ENCODE results near the gene KRTAP6-3.

DNA sequence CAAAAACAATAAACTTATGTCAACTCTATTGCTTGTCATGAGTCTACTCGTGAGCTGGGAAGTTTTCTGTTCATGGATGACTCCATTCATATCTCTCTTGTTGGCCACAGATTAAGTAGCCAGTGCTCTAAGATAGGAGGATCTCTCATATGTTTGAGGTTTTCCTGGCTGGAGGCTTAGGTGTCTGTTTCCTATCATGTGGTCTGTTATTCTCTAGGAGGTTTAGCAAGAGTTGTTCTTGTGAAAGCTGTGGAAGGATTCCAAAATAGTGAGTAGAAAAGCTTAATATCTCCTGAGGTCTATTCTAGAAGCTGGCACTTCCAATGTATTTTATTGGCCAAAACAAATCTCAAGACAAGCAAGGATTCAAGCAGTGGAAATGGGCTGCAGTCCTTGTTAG lies 37.0 kb downstream of the KRTAP6-3 start:
- TF ChIP-seq, protein P1, sequence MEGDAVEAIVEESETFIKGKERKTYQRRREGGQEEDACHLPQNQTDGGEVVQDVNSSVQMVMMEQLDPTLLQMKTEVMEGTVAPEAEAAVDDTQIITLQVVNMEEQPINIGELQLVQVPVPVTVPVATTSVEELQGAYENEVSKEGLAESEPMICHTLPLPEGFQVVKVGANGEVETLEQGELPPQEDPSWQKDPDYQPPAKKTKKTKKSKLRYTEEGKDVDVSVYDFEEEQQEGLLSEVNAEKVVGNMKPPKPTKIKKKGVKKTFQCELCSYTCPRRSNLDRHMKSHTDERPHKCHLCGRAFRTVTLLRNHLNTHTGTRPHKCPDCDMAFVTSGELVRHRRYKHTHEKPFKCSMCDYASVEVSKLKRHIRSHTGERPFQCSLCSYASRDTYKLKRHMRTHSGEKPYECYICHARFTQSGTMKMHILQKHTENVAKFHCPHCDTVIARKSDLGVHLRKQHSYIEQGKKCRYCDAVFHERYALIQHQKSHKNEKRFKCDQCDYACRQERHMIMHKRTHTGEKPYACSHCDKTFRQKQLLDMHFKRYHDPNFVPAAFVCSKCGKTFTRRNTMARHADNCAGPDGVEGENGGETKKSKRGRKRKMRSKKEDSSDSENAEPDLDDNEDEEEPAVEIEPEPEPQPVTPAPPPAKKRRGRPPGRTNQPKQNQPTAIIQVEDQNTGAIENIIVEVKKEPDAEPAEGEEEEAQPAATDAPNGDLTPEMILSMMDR (conservative IDR thresholded peaks at IDR 0.05 in 1 of 2, IDR thresholded peaks at IDR 0.05 in 1 of 2; ENCODE audit: extremely low read depth in 1 of 2, insufficient read depth in 1 of 2, low read depth in 1 of 2, low read length in 2 of 2), result no peak
- TF ChIP-seq EZH2 (IDR thresholded peaks at IDR 0.05; ENCODE audit: borderline replicate concordance, low read length), result no peak

Measured in mammary epithelial cell (primary cell).